HepG2 (cell line): ENCODE results near the gene KCNH6. TPM values are rescaled to one million over a fixed set of nuclear protein-coding genes. Genes with fewer than 3 reads are reported as not detected.
A peak's percentile ranks its signal among the peaks of the same experiment; 100 is the strongest.

Source experiments
- KLF16 ChIP-seq, 2 experiments: sonication (generic) in 1 of 2; formaldehyde crosslinking in 1 of 2; IDR thresholded peaks; 2 replicates each; pipeline versions ENCODE4 v1.6.1 to v1.8.0; 2016 to 2023; ENCODE audit warnings: missing genetic modification reagents in 2 of 2, missing compliant biosample characterization in 1 of 2
- SMAD9 ChIP-seq: sonication (generic); formaldehyde crosslinking; IDR thresholded peaks from 2 replicates; pipeline ENCODE4 v1.5.1; 2020; ENCODE audit warnings: mild to moderate bottlenecking, missing genetic modification reagents
- SOX13 ChIP-seq, 3 experiments: fragments of 450-650 bp in 1 of 3; sonication (generic) in 1 of 3; formaldehyde crosslinking in 1 of 3; IDR thresholded peaks in 2 of 3; conservative IDR thresholded peaks in 1 of 3; 2 replicates each; pipeline versions ENCODE4 v1.5.0 to v1.6.1; 2016 to 2020; ENCODE audit warnings: antibody characterized with exemption in 1 of 3, mild to moderate bottlenecking in 1 of 3, missing compliant biosample characterization in 1 of 3, missing genetic modification reagents in 1 of 3, moderate library complexity in 1 of 3
- TFAP4 ChIP-seq: sonication (generic); IDR thresholded peaks from 2 replicates; pipeline ENCODE4 v1.6.1; 2016; ENCODE audit warnings: low read depth, borderline replicate concordance
- TFDP2 ChIP-seq: sonication (generic); formaldehyde crosslinking; IDR thresholded peaks from 2 replicates; pipeline ENCODE4 v1.4.0; 2020; ENCODE audit warnings: missing genetic modification reagents
- ZBTB40 ChIP-seq, 2 experiments: fragments of 450-650 bp in 1 of 2; sonication (generic) in 1 of 2; formaldehyde crosslinking in 1 of 2; IDR thresholded peaks; 2 replicates each; pipeline versions ENCODE4 v1.6.1 to v1.8.0; 2016 to 2022; ENCODE audit warnings: antibody characterized with exemption in 1 of 2, mild to moderate bottlenecking in 1 of 2, missing genetic modification reagents in 1 of 2
- ZBTB46 ChIP-seq: sonication (generic); formaldehyde crosslinking; IDR thresholded peaks from 2 replicates; pipeline ENCODE4 v1.4.0; 2020; ENCODE audit warnings: mild to moderate bottlenecking, missing genetic modification reagents, borderline replicate concordance
- ZNF598 ChIP-seq: sonication (generic); formaldehyde crosslinking; IDR thresholded peaks from 2 replicates; pipeline ENCODE4 v1.5.1; 2020; ENCODE audit warnings: mild to moderate bottlenecking, missing genetic modification reagents, borderline replicate concordance
- polyA plus RNA-seq, 8 experiments: library from polyadenylated mRNA; depleted of rRNA in 3 of 8; stranded (reverse) in 7 of 8; unstranded in 1 of 8; fragments of >200 nt; fragmentation: Illumina TruSeq in 4 of 8; extraction: Trizol in 4 of 8; gene quantifications; 2 replicates each; pipeline versions ENCODE4 v1.2.1 to v1.2.3, GENCODE V29; 2011 to 2016; ENCODE audit warnings: low read depth in 4 of 8, missing spikeins in 1 of 8, mixed read lengths in 1 of 8; ENCODE audit not compliant: insufficient read depth in 1 of 8
- total RNA-seq, 5 experiments: library from RNA; depleted of rRNA; stranded (reverse); fragments of >200 nt; fragmentation: Illumina TruSeq; extraction: Trizol; gene quantifications; 2 replicates each; pipeline ENCODE4 v1.2.3, GENCODE V29; 2016; ENCODE audit warnings: low read depth in 1 of 5
- TF ChIP-seq, protein P1 (sequence below): sonication (generic); formaldehyde crosslinking; IDR thresholded peaks from 2 replicates; pipeline ENCODE4 v1.8.1; 2023; ENCODE audit warnings: mild to moderate bottlenecking, moderate library complexity, missing genetic modification reagents
- TF ChIP-seq, protein P2 (sequence below): sonication (generic); formaldehyde crosslinking; IDR thresholded peaks from 2 replicates; pipeline ENCODE4 v1.8.0; 2022; ENCODE audit warnings: low read depth, missing genetic modification reagents

Gene KCNH6
- total and polyA plus RNA-seq, 2 of the 13 experiments (the other 11 are each of a cell fraction or from before 2014, with no cell fraction given): 0.05 to 0.18 TPM

- TF ChIP-seq SOX13 (IDR thresholded peaks at IDR 0.05) (no peak), SOX13 (CRISPR knock-in tag; conservative IDR thresholded peaks at IDR 0.05 in 1 of 2, IDR thresholded peaks at IDR 0.05 in 1 of 2) (no peak), ZBTB40 (IDR thresholded peaks at IDR 0.05) (no peak), ZBTB40 (CRISPR knock-in tag; IDR thresholded peaks at IDR 0.05) (no peak), SMAD9 (CRISPR knock-in tag) (no peak), TFAP4 (no peak), TFDP2 (CRISPR knock-in tag) (no peak), ZBTB46 (CRISPR knock-in tag) (no peak), ZNF598 (CRISPR knock-in tag) (peak; percentile 59; the same call in 1 of the 2 replicates), KLF16 (CRISPR knock-in tag; IDR thresholded peaks at IDR 0.05) (0 out of 4 replicates have a peak, but pooled peaks of 1 of the 2 experiments have one; percentile 30)
- TF ChIP-seq, protein P1, sequence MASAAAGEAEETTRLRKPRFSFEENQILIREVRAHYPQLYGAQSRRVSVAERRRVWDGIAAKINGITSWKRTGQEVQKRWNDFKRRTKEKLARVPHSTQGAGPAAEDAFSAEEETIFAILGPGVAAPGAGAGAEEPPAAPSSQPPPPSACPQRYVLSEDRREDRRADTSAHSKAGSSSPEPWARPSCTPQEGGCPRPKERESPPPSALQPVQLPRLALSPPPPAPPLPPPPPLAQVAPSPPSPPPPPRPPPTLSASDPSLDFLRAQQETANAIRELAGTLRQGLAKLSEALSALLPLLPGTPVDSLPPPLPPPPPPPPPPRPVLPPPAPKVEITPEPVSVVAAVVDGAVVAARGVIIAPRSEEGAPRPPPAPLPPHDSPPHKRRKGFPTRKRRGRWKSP (CRISPR knock-in tag): no peak
- TF ChIP-seq, protein P2, sequence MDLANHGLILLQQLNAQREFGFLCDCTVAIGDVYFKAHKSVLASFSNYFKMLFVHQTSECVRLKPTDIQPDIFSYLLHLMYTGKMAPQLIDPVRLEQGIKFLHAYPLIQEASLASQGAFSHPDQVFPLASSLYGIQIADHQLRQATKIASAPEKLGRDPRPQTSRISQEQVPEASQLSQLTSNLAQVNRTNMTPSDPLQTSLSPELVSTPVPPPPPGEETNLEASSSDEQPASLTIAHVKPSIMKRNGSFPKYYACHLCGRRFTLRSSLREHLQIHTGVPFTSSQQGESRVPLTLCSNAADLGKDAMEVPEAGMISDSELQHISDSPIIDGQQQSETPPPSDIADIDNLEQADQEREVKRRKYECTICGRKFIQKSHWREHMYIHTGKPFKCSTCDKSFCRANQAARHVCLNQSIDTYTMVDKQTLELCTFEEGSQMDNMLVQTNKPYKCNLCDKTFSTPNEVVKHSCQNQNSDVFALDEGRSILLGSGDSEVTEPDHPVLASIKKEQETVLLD (CRISPR knock-in tag): no peak
These were observed 44.2 kb upstream of the KCNH6 start (continued) for GRCh38 chr17:63478814-63479494.
